22Rv1 (cell line): ENCODE results near the gene RAD51B.
A peak's percentile ranks its signal among the peaks of the same experiment; 100 is the strongest.

Source experiments
- H3K27ac ChIP-seq: fragments of 450-650 bp; 2 replicates; pipeline ENCODE4 v1.5.1; 2017
- CTCF ChIP-seq: fragments of 450-650 bp; IDR thresholded peaks from 2 replicates; pipeline ENCODE4 v1.5.1; 2017; ENCODE audit warnings: mild to moderate bottlenecking
- ZFX ChIP-seq: fragments of 450-650 bp; IDR thresholded peaks from 2 replicates; pipeline ENCODE4 v1.6.1; 2017; ENCODE audit warnings: antibody characterized with exemption, borderline replicate concordance

The RAD51B gene

GRCh38 chr14:68393259-68393658 is 573.7 kb downstream of the RAD51B start:
- TF ChIP-seq CTCF (no peak), ZFX (no peak)
- H3K27ac ChIP-seq: no peak overlapping the region

- no peak for TF ChIP-seq CTCF
- TF ChIP-seq ZFX: no peak
- no peak overlapping the region for H3K27ac ChIP-seq
Observed at GRCh38 chr14:68394118-68394763, 574.7 kb downstream of the RAD51B start.

- no peak for TF ChIP-seq CTCF
- no peak for TF ChIP-seq ZFX
Observed at GRCh38 chr14:68394764-68395143, 575.2 kb downstream of the RAD51B start.

GRCh38 chr14:68395604-68396003 is 576.0 kb downstream of the RAD51B start:
- TF ChIP-seq ZFX (no peak), CTCF (no peak)
- no peak overlapping the region for H3K27ac ChIP-seq

More at GRCh38 chr14:68394764-68395143, 575.2 kb downstream of the RAD51B start:
- no peak overlapping the region for H3K27ac ChIP-seq

- H3K27ac ChIP-seq: no peak overlapping the region
- TF ChIP-seq CTCF (no peak), ZFX (no peak)
Observed at GRCh38 chr14:68396461-68396860, 576.9 kb downstream of the RAD51B start.

GRCh38 chr14:68397371-68397811 is 577.8 kb downstream of the RAD51B start:
- TF ChIP-seq ZFX (no peak), CTCF (no peak)
- H3K27ac ChIP-seq: peak overlapping the region; percentile 22; the same call in 1 of the 2 replicates

GRCh38 chr14:68397822-68398221 is 578.2 kb downstream of the RAD51B start:
- H3K27ac ChIP-seq: peak overlapping the region; percentile 22; the same call in 1 of the 2 replicates
- TF ChIP-seq ZFX: no peak
- TF ChIP-seq CTCF: no peak
